Measurements from ENCODE around the gene ACTRT1. TPM values are rescaled to one million over a fixed set of nuclear protein-coding genes. Genes with fewer than 3 reads are reported as not detected.

Gene ACTRT1
- total and polyA plus RNA-seq, 2 donors (not counting 1 experiment from before 2014, with no cell fraction given) = not detected

DNA sequence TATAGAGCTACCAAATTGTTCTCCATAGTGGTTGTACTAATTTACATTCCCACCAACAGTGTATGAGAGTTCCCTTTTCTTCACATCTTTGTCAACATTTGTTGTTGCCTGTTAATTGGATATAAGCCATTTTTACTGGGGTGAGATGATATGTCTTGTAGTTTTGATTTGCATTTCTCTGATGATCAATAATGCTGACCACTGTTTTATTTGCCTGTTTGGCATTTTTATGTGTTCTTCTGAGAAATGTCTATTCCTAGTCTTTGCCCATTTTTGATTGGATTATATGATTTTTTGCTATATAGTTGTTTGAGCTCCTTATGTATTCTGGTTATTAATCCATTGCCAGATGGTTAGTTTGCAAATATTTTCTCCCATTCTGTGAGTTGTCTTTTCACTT lies 44.3 kb downstream of the ACTRT1 start:
- H3K9ac ChIP-seq (ENCODE audit: insufficient read depth, low read length) = no peak overlapping the region
- no peaks in the 10 kb centered on the region for H3K36me3 ChIP-seq (ENCODE audit: control insufficient read depth, insufficient read depth, low read length)
- H3K4me1 ChIP-seq (ENCODE audit: control insufficient read depth, extremely low read depth, insufficient read depth, low read length) = no peaks in the 10 kb centered on the region
- no peak overlapping the region for H3K4me2 ChIP-seq (ENCODE audit: extremely low read depth, insufficient read depth, low read length)
- H3K27ac ChIP-seq (ENCODE audit: insufficient read depth, low read length) = no peak overlapping the region
- DNase-seq (ENCODE audit: low read depth in 2 of 2) = no peak
- no peak overlapping the region for H2AFZ ChIP-seq (ENCODE audit: low read length)
- no peak overlapping the region for H3K4me3 ChIP-seq (replicated peaks in 1 of 4; ENCODE audit: control extremely low read depth in 1 of 4, insufficient read depth in 1 of 4, low read depth in 3 of 4, low read length in 4 of 4)
- TF ChIP-seq, protein P1, sequence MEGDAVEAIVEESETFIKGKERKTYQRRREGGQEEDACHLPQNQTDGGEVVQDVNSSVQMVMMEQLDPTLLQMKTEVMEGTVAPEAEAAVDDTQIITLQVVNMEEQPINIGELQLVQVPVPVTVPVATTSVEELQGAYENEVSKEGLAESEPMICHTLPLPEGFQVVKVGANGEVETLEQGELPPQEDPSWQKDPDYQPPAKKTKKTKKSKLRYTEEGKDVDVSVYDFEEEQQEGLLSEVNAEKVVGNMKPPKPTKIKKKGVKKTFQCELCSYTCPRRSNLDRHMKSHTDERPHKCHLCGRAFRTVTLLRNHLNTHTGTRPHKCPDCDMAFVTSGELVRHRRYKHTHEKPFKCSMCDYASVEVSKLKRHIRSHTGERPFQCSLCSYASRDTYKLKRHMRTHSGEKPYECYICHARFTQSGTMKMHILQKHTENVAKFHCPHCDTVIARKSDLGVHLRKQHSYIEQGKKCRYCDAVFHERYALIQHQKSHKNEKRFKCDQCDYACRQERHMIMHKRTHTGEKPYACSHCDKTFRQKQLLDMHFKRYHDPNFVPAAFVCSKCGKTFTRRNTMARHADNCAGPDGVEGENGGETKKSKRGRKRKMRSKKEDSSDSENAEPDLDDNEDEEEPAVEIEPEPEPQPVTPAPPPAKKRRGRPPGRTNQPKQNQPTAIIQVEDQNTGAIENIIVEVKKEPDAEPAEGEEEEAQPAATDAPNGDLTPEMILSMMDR (conservative IDR thresholded peaks at IDR 0.05 in 1 of 2, IDR thresholded peaks at IDR 0.05 in 1 of 2; ENCODE audit: low read depth in 1 of 2, low read length in 2 of 2) = no peak
- no peak for TF ChIP-seq EZH2 (IDR thresholded peaks at IDR 0.05; ENCODE audit: low read length, missing control alignments)
- no peaks in the 10 kb centered on the region for H3K27me3 ChIP-seq (ENCODE audit: control insufficient read depth, insufficient read depth, low read length)
- no peaks in the 10 kb centered on the region for H3K79me2 ChIP-seq (ENCODE audit: control insufficient read depth, insufficient read depth, low read length)
- H4K20me1 ChIP-seq (ENCODE audit: control insufficient read depth, extremely low read depth, insufficient read depth, low read length) = no peaks in the 10 kb centered on the region
- no peaks in the 10 kb centered on the region for H3K9me3 ChIP-seq (ENCODE audit: control insufficient read depth, insufficient read depth, low read depth, low read length)
